Lung (tissue), 13 donors: ENCODE data around the gene ANKRD33B. TPM values are rescaled to one million over a fixed set of nuclear protein-coding genes. Genes with fewer than 3 reads are reported as not detected.

Experiments
- ATAC-seq: fragments of 200-7000 bp; cut with Tn5 transposase; one replicate; pipeline ENCODE4 v1.9.1; 2020; ENCODE audit warnings: moderate number of reproducible peaks; ENCODE audit not compliant: insufficient read depth, low FRiP score
- DNase-seq, 3 donors: peaks; one replicate each; pipeline ENCODE4 v3.0.0-alpha.2; 2013 to 2017
- H3K27ac ChIP-seq, 2 donors: one replicate each; pipeline ENCODE4 v1.5.1; 2013; ENCODE audit warnings: mild to moderate bottlenecking in 2 of 2, moderate library complexity in 2 of 2, control low read depth in 1 of 2, inconsistent platforms in 1 of 2, low read depth in 1 of 2, low read length in 1 of 2
- H3K27me3 ChIP-seq, 3 donors: one replicate each; pipeline ENCODE4 v1.5.1; 2013; ENCODE audit warnings: low read length in 2 of 3; ENCODE audit not compliant: control insufficient read depth in 3 of 3, insufficient read depth in 3 of 3
- H3K36me3 ChIP-seq, 4 donors: one replicate each; pipeline ENCODE4 v1.5.1; 2013; ENCODE audit warnings: low read length in 4 of 4, mild to moderate bottlenecking in 1 of 4, moderate library complexity in 1 of 4; ENCODE audit not compliant: control insufficient read depth in 4 of 4, insufficient read depth in 4 of 4
- H3K4me1 ChIP-seq, 5 donors: one replicate each; pipeline ENCODE4 v1.5.1; 2013; ENCODE audit warnings: low read length in 5 of 5, mild to moderate bottlenecking in 2 of 5, moderate library complexity in 1 of 5; ENCODE audit not compliant: control insufficient read depth in 5 of 5, insufficient read depth in 5 of 5
- H3K4me3 ChIP-seq: one replicate; pipeline ENCODE4 v1.5.1; 2013; ENCODE audit warnings: mild to moderate bottlenecking, control low read depth, moderate library complexity
- H3K9ac ChIP-seq, 2 donors: one replicate each; pipeline ENCODE4 v1.5.1; 2013; ENCODE audit warnings: low read length in 2 of 2, control low read depth in 1 of 2; ENCODE audit not compliant: insufficient read depth in 1 of 2
- H3K9me3 ChIP-seq, 4 donors: one replicate each; pipeline ENCODE4 v1.5.1; 2013; ENCODE audit warnings: low read length in 3 of 4, mild to moderate bottlenecking in 1 of 4, moderate library complexity in 1 of 4; ENCODE audit not compliant: control insufficient read depth in 4 of 4, insufficient read depth in 3 of 4
- CTCF ChIP-seq: IDR thresholded peaks from 2 replicates; pipeline ENCODE4 v1.5.1; 2012; ENCODE audit warnings: mild to moderate bottlenecking; ENCODE audit errors: control extremely low read depth, extremely low read depth
- WGBS, 2 donors: extraction: QIAGEN DNeasy Blood & Tissue Kit; methylation state at CpG; one replicate each; pipeline ENCODE4 v1.1.7; 2013; 5-methylcytosine and 5-hydroxymethylcytosine counted together
- polyA plus RNA-seq, 2 donors: library from polyadenylated mRNA; stranded (reverse); fragments of 200-250 nt; gene quantifications; one replicate each; pipeline ENCODE4 v1.2.1, GENCODE V29; 2013
- small RNA-seq: library from RNA; depleted of rRNA; stranded (forward); fragments of <200 nt; gene quantifications from one replicate; pipeline ENCODE3, GENCODE V24; 2014; ENCODE audit warnings: low replicate concordance
- total RNA-seq, 2 donors: library from RNA; depleted of rRNA in 1 of 2; stranded (reverse); fragments of >200 nt in 1 of 2; gene quantifications; one replicate each; pipeline ENCODE4 v1.2.1, GENCODE V29; 2014 to 2021
- donor health status: control.
- donor health status: control.
- donor health status: Bipolar disorder and iron deficiency.
- donor health status: healthy.
- donor health status: DM: yes; HTN: yes; CAD: no.

ANKRD33B gene
- total and polyA plus RNA-seq, 4 donors = 1.0 to 6.3 (median 2.1) TPM

- WGBS, 2 donors = 43 to 58% methylated on average over 10 of the region's 10 CpGs
- no peaks in the 10 kb centered on the region for H3K9me3 ChIP-seq
- peak; percentile 61 for ATAC-seq
- DNase-seq = no peak
- no peaks in the 10 kb centered on the region for H3K27me3 ChIP-seq
- H3K4me3 ChIP-seq = no peak overlapping the region
- peaks cover 0 to 4% (median under 1%) of the 10 kb centered on the region in 4 donors for H3K36me3 ChIP-seq
- H3K4me1 ChIP-seq = peaks cover 0 to 14% (median 0%) of the 10 kb centered on the region in 5 donors
- H3K27ac ChIP-seq = peak overlapping the region in 1 of 2 donors; percentile 31
- no peak for TF ChIP-seq CTCF
- H3K9ac ChIP-seq = no peak overlapping the region
These were observed 141.2 kb downstream of the ANKRD33B start for GRCh38 chr5:10704949-10705621.

- WGBS, 2 donors = 95 to 98% methylated on average over 2 of the region's 2 CpGs
- peaks cover 0 to 14% (median 0%) of the 10 kb centered on the region in 5 donors for H3K4me1 ChIP-seq
- TF ChIP-seq CTCF = no peak
- no peak overlapping the region for H3K9ac ChIP-seq
- DNase-seq (no peak), ATAC-seq (no peak)
- no peak overlapping the region for H3K27ac ChIP-seq
- no peak overlapping the region for H3K4me3 ChIP-seq
- H3K9me3 ChIP-seq = no peaks in the 10 kb centered on the region
- H3K36me3 ChIP-seq = peaks cover 0 to 6% (median 0%) of the 10 kb centered on the region in 4 donors
- H3K27me3 ChIP-seq = no peaks in the 10 kb centered on the region
These were observed 141.9 kb downstream of the ANKRD33B start for GRCh38 chr5:10705747-10706146.

- ATAC-seq (no peak), DNase-seq (no peak)
- TF ChIP-seq CTCF = no peak
- Histone ChIP-seq H3K27me3 (no peaks in the 10 kb centered on the region), H3K36me3 (peaks cover 0 to 10% (median 0%) of the 10 kb centered on the region in 4 donors), H3K9me3 (no peaks in the 10 kb centered on the region), H3K27ac (no peak overlapping the region), H3K4me3 (no peak overlapping the region), H3K4me1 (peaks cover 0 to 14% (median 0%) of the 10 kb centered on the region in 5 donors), H3K9ac (no peak overlapping the region)
- 95 to 96% methylated on average over 4 of the region's 4 CpGs for WGBS, 2 donors
These were observed 142.5 kb downstream of the ANKRD33B start for GRCh38 chr5:10706326-10706725.

Small RNA genes lying within 50 kb of the gene (small RNA-seq; reads per million reads assigned to genes)
- not detected for gene AC012629.4
- gene AC112200.1 = not detected

Other genes with a start within 250 kb of the ANKRD33B start
- 100 to 1,000 TPM; 113 to 185 TPM for gene MARCHF6, start 210.4 kb upstream of the ANKRD33B start, total RNA-seq
- 10 to 100 TPM; 35.4 to 97.3 TPM for gene MARCHF6, start 210.4 kb upstream of the ANKRD33B start, polyA plus RNA-seq
- gene ROPN1L, start 122.2 kb upstream of the ANKRD33B start, total RNA-seq = 10 to 100 TPM; 31.7 to 34.8 TPM
- gene ROPN1L, start 122.2 kb upstream of the ANKRD33B start, polyA plus RNA-seq = 10 to 100 TPM; 12.0 to 22.8 TPM
- gene DAP, start 197.2 kb downstream of the ANKRD33B start, total RNA-seq = 100 to 1,000 TPM in 1 of 2 donors, 10 to 100 TPM in 1; 49.9 to 131 TPM
- 10 to 100 TPM; 60.4 to 80.1 TPM for gene DAP, start 197.2 kb downstream of the ANKRD33B start, polyA plus RNA-seq